ENCODE data around the gene MTNR1B. TPM values are rescaled to one million over a fixed set of nuclear protein-coding genes. Genes with fewer than 3 reads are reported as not detected.
A peak's percentile ranks its signal among the peaks of the same experiment; 100 is the strongest.

The MTNR1B gene
- total RNA-seq, 6 experiments from 2014 or later = not detected

- DNase-seq = no peak
- intact Hi-C loops (cut with DNase I) = no loop called here
- Histone ChIP-seq H3K27ac (no peak overlapping the region), H3K27me3 (no peaks in the 10 kb centered on the region), H3K4me3 (no peak overlapping the region), H3K36me3 (no peaks in the 10 kb centered on the region), H3K9me3 (no peaks in the 10 kb centered on the region), H3K4me1 (no peaks in the 10 kb centered on the region)
- no peak for ATAC-seq
- no peak for TF ChIP-seq POLR2A (IDR thresholded peaks at IDR 0.05)
- no peak for TF ChIP-seq CTCF (IDR thresholded peaks at IDR 0.05)
- WGBS (ENCODE audit: insufficient coverage, low coverage, low lambda C conversion rate, missing lambda C conversion rate) = 98% methylated on average over 7 of the region's 24 CpGs
Observed at GRCh38 chr11:92981508-92982043, 12.1 kb downstream of the MTNR1B start.

GRCh38 chr11:92986585-92986984, 17.1 kb downstream of the MTNR1B start:
- Histone ChIP-seq H3K4me3 (no peak overlapping the region), H3K4me1 (no peaks in the 10 kb centered on the region), H3K9me3 (no peaks in the 10 kb centered on the region), H3K27ac (no peak overlapping the region), H3K36me3 (no peaks in the 10 kb centered on the region), H3K27me3 (no peaks in the 10 kb centered on the region)
- ATAC-seq = no peak
- TF ChIP-seq POLR2A (IDR thresholded peaks at IDR 0.05) (no peak), CTCF (IDR thresholded peaks at IDR 0.05) (no peak)
- intact Hi-C loops (cut with DNase I) = no loop called here
- 46% methylated on average over 2 of the region's 3 CpGs for WGBS (ENCODE audit: insufficient coverage, low coverage, low lambda C conversion rate, missing lambda C conversion rate)
- no peak for DNase-seq

GRCh38 chr11:92993004-92993403, 23.6 kb downstream of the MTNR1B start:
- no peaks in the 10 kb centered on the region for H3K9me3 ChIP-seq
- no peaks in the 10 kb centered on the region for H3K36me3 ChIP-seq
- intact Hi-C loops (cut with DNase I) = no loop called here
- H3K4me1 ChIP-seq = no peaks in the 10 kb centered on the region
- H3K4me3 ChIP-seq = no peak overlapping the region
- no peaks in the 10 kb centered on the region for H3K27me3 ChIP-seq
- TF ChIP-seq CTCF (IDR thresholded peaks at IDR 0.05) (no peak), POLR2A (IDR thresholded peaks at IDR 0.05) (no peak)
- ATAC-seq = no peak
- DNase-seq = no peak
- H3K27ac ChIP-seq = no peak overlapping the region

GRCh38 chr11:93000511-93001476, 31.3 kb downstream of the MTNR1B start:
- no peak overlapping the region for H3K27ac ChIP-seq
- H3K4me3 ChIP-seq = no peak overlapping the region
- no peak for TF ChIP-seq POLR2A (IDR thresholded peaks at IDR 0.05)
- TF ChIP-seq CTCF (IDR thresholded peaks at IDR 0.05) = no peak
- H3K9me3 ChIP-seq = no peaks in the 10 kb centered on the region
- DNase-seq (no peak), ATAC-seq (peak in 1 of 4 donors; percentile 60)
- intact Hi-C loops (cut with DNase I) = no loop called here
- 64% methylated on average over 2 of the region's 2 CpGs for WGBS (ENCODE audit: insufficient coverage, low coverage, low lambda C conversion rate, missing lambda C conversion rate)
- no peaks in the 10 kb centered on the region for H3K36me3 ChIP-seq
- no peaks in the 10 kb centered on the region for H3K4me1 ChIP-seq
- no peaks in the 10 kb centered on the region for H3K27me3 ChIP-seq

All from right lobe of liver (tissue), 6 donors.